Fibroblast of skin of right biceps (primary cell): ENCODE data around the gene DHRS9.
"Not testable (repeated sequence)": the region's sequence is repeated elsewhere in the genome, so short reads cannot be mapped to it uniquely, and the experiment has no call there.

ENCODE experiments used
- DNase-seq: peaks from one replicate; pipeline ENCODE4 v3.0.0-alpha.2; 2013

The DHRS9 gene

GRCh38 chr2:169105476-169105875 lies 36.1 kb downstream of the DHRS9 start:
- no peak for DNase-seq

- no peak for DNase-seq
Observed at GRCh38 chr2:169106134-169106533, 36.8 kb downstream of the DHRS9 start.

GRCh38 chr2:169106563-169107545 lies 37.5 kb downstream of the DHRS9 start:
- DNase-seq: no peak

- DNase-seq: no peak
Observed at GRCh38 chr2:169107645-169108044, 38.3 kb downstream of the DHRS9 start.

- no peak for DNase-seq
Observed at GRCh38 chr2:169108099-169108884, 38.9 kb downstream of the DHRS9 start.

GRCh38 chr2:169109502-169110409 lies 40.4 kb downstream of the DHRS9 start:
- peak; percentile 62 for DNase-seq

- DNase-seq: no peak
Observed at GRCh38 chr2:169110419-169110818, 41.1 kb downstream of the DHRS9 start.

GRCh38 chr2:169110916-169111315 lies 41.6 kb downstream of the DHRS9 start:
- DNase-seq: no peak

- no peak for DNase-seq
Observed at GRCh38 chr2:169112841-169113240, 43.5 kb downstream of the DHRS9 start.

GRCh38 chr2:169114056-169114455 lies 44.7 kb downstream of the DHRS9 start:
- no peak for DNase-seq

GRCh38 chr2:169116327-169116726 lies 47.0 kb downstream of the DHRS9 start:
- DNase-seq: no peak

GRCh38 chr2:169116993-169117392 lies 47.6 kb downstream of the DHRS9 start:
- no peak for DNase-seq

- DNase-seq: no peak
Observed at GRCh38 chr2:169118060-169118459, 48.7 kb downstream of the DHRS9 start.

GRCh38 chr2:169119123-169119760 lies 49.9 kb downstream of the DHRS9 start:
- DNase-seq: no peak

GRCh38 chr2:169119851-169120250 lies 50.5 kb downstream of the DHRS9 start:
- DNase-seq: no peak

GRCh38 chr2:169129703-169130243 lies 60.4 kb downstream of the DHRS9 start:
- no peak for DNase-seq

GRCh38 chr2:169131587-169132512 lies 62.5 kb downstream of the DHRS9 start:
- DNase-seq: peak; percentile 47

GRCh38 chr2:169134272-169134671 lies 64.9 kb downstream of the DHRS9 start:
- DNase-seq: not testable (repeated sequence)

- DNase-seq: not testable (repeated sequence)
Observed at GRCh38 chr2:169136428-169136827, 67.1 kb downstream of the DHRS9 start.

- DNase-seq: no peak
Observed at GRCh38 chr2:169136885-169137534, 67.6 kb downstream of the DHRS9 start.
